Neural progenitor cell (in vitro differentiated cells): ENCODE results near the gene C1GALT1.

Experiments used
- EZH2 ChIP-seq: fragments of 200-600 bp; sonication (generic); IDR thresholded peaks from 2 replicates; pipeline ENCODE4 v1.6.1; 2017; ENCODE audit warnings: antibody characterized with exemption, mild to moderate bottlenecking, moderate library complexity
- TF ChIP-seq, protein P1 (sequence below): fragments of 200-600 bp; sonication (generic); IDR thresholded peaks from 2 replicates; pipeline ENCODE4 v1.5.1; 2017; ENCODE audit warnings: antibody characterized with exemption, mild to moderate bottlenecking

DNA sequence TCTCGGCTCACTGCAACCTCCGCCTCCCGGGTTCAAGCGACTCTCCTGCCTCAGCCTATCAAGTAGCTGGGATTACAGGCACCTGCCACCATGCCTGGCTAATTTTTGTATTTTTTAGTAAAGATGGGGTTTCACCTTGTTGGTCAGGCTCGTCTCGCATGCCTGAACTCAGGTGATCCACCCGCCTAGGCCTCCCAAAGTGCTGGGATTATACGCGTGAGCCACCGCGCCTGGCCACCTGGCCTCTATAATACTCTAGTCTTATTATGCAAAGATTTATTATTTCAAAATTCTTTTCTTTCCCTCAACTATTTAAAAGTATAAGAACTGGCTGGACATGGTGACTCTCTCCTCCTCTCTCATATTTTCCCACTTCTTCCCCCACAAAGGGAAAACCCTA, 30.0 kb upstream of the C1GALT1 start:
- TF ChIP-seq, protein P1, sequence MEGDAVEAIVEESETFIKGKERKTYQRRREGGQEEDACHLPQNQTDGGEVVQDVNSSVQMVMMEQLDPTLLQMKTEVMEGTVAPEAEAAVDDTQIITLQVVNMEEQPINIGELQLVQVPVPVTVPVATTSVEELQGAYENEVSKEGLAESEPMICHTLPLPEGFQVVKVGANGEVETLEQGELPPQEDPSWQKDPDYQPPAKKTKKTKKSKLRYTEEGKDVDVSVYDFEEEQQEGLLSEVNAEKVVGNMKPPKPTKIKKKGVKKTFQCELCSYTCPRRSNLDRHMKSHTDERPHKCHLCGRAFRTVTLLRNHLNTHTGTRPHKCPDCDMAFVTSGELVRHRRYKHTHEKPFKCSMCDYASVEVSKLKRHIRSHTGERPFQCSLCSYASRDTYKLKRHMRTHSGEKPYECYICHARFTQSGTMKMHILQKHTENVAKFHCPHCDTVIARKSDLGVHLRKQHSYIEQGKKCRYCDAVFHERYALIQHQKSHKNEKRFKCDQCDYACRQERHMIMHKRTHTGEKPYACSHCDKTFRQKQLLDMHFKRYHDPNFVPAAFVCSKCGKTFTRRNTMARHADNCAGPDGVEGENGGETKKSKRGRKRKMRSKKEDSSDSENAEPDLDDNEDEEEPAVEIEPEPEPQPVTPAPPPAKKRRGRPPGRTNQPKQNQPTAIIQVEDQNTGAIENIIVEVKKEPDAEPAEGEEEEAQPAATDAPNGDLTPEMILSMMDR: no peak
- no peak for TF ChIP-seq EZH2
